ENCODE measurements around the gene MRPL37.
"Not testable (repeated sequence)": the region's sequence is repeated elsewhere in the genome, so short reads cannot be mapped to it uniquely, and the experiment has no call there.

Gene MRPL37

GRCh38 chr1:54233196-54233595 lies 33.2 kb downstream of the MRPL37 start:
- DNase-seq; in situ Hi-C loops (cut with MboI; ENCODE audit: low pct_unique_long_range_greater_than_20kb, low sequenced_read_pairs): not testable (repeated sequence)

GRCh38 chr1:54234284-54234683 lies 34.3 kb downstream of the MRPL37 start:
- DNase-seq: no peak
- in situ Hi-C loops (cut with MboI; ENCODE audit: low pct_unique_long_range_greater_than_20kb, low sequenced_read_pairs): no loop called here

GRCh38 chr1:54237586-54237985 lies 37.6 kb downstream of the MRPL37 start:
- in situ Hi-C loops (cut with MboI; ENCODE audit: low pct_unique_long_range_greater_than_20kb, low sequenced_read_pairs): no loop called here

GRCh38 chr1:54238353-54239034 lies 38.5 kb downstream of the MRPL37 start:
- in situ Hi-C loops (cut with MboI; ENCODE audit: low pct_unique_long_range_greater_than_20kb, low sequenced_read_pairs): no loop called here
- peak; percentile 37 for DNase-seq

More at GRCh38 chr1:54237586-54237985, 37.6 kb downstream of the MRPL37 start:
- no peak for DNase-seq

GRCh38 chr1:54239035-54239383 lies 39.0 kb downstream of the MRPL37 start:
- DNase-seq: no peak
- in situ Hi-C loops (cut with MboI; ENCODE audit: low pct_unique_long_range_greater_than_20kb, low sequenced_read_pairs): no loop called here

GRCh38 chr1:54239631-54240031 lies 39.7 kb downstream of the MRPL37 start:
- in situ Hi-C loops (cut with MboI; ENCODE audit: low pct_unique_long_range_greater_than_20kb, low sequenced_read_pairs): no loop called here
- DNase-seq: no peak

GRCh38 chr1:54240741-54241335 lies 40.9 kb downstream of the MRPL37 start:
- no peak for DNase-seq
- in situ Hi-C loops (cut with MboI; ENCODE audit: low pct_unique_long_range_greater_than_20kb, low sequenced_read_pairs): no loop called here

GRCh38 chr1:54241364-54241763 lies 41.4 kb downstream of the MRPL37 start:
- in situ Hi-C loops (cut with MboI; ENCODE audit: low pct_unique_long_range_greater_than_20kb, low sequenced_read_pairs): no loop called here
- DNase-seq: no peak

- in situ Hi-C loops (cut with MboI; ENCODE audit: low pct_unique_long_range_greater_than_20kb, low sequenced_read_pairs): no loop called here
These were observed 43.1 kb downstream of the MRPL37 start for GRCh38 chr1:54243022-54243421.

GRCh38 chr1:54244655-54245054 lies 44.7 kb downstream of the MRPL37 start:
- no peak for DNase-seq
- in situ Hi-C loops (cut with MboI; ENCODE audit: low pct_unique_long_range_greater_than_20kb, low sequenced_read_pairs): no loop called here

More at GRCh38 chr1:54243022-54243421, 43.1 kb downstream of the MRPL37 start:
- no peak for DNase-seq

GRCh38 chr1:54245501-54245900 lies 45.5 kb downstream of the MRPL37 start:
- in situ Hi-C loops (cut with MboI; ENCODE audit: low pct_unique_long_range_greater_than_20kb, low sequenced_read_pairs): no loop called here
- no peak for DNase-seq

GRCh38 chr1:54246116-54246721 lies 46.3 kb downstream of the MRPL37 start:
- in situ Hi-C loops (cut with MboI; ENCODE audit: low pct_unique_long_range_greater_than_20kb, low sequenced_read_pairs): no loop called here
- DNase-seq: no peak

- no peak for DNase-seq
- in situ Hi-C loops (cut with MboI; ENCODE audit: low pct_unique_long_range_greater_than_20kb, low sequenced_read_pairs): no loop called here
These were observed 48.0 kb downstream of the MRPL37 start for GRCh38 chr1:54247863-54248515.

GRCh38 chr1:54248966-54249365 lies 49.0 kb downstream of the MRPL37 start:
- in situ Hi-C loops (cut with MboI; ENCODE audit: low pct_unique_long_range_greater_than_20kb, low sequenced_read_pairs): no loop called here
- no peak for DNase-seq

- peak; percentile 62 for DNase-seq
- in situ Hi-C loops (cut with MboI; ENCODE audit: low pct_unique_long_range_greater_than_20kb, low sequenced_read_pairs): no loop called here
These were observed 50.0 kb downstream of the MRPL37 start for GRCh38 chr1:54249819-54250435.

GRCh38 chr1:54250670-54251069 lies 50.7 kb downstream of the MRPL37 start:
- no peak for DNase-seq
- in situ Hi-C loops (cut with MboI; ENCODE audit: low pct_unique_long_range_greater_than_20kb, low sequenced_read_pairs): no loop called here

GRCh38 chr1:54252371-54252936 lies 52.5 kb downstream of the MRPL37 start:
- no peak for DNase-seq

GRCh38 chr1:54253480-54253879 lies 53.5 kb downstream of the MRPL37 start:
- in situ Hi-C loops (cut with MboI; ENCODE audit: low pct_unique_long_range_greater_than_20kb, low sequenced_read_pairs): no loop called here
- DNase-seq: no peak

More at GRCh38 chr1:54252371-54252936, 52.5 kb downstream of the MRPL37 start:
- in situ Hi-C loops (cut with MboI; ENCODE audit: low pct_unique_long_range_greater_than_20kb, low sequenced_read_pairs): no loop called here

GRCh38 chr1:54254055-54254454 lies 54.1 kb downstream of the MRPL37 start:
- in situ Hi-C loops (cut with MboI; ENCODE audit: low pct_unique_long_range_greater_than_20kb, low sequenced_read_pairs): no loop called here
- DNase-seq: no peak
